MM.1S (cell line): ENCODE results near the gene POU3F3.

ENCODE experiments used
- DNase-seq: peaks from one replicate; pipeline ENCODE4 v3.0.0-alpha.2; 2015
- H2AFZ ChIP-seq: fragments of 300-600 bp; sonication (generic); 2 replicates; pipeline ENCODE4 v1.6.0; 2016; ENCODE audit warnings: antibody characterized with exemption, low read length
- H3F3A ChIP-seq: fragments of 300-600 bp; sonication (generic); 2 replicates; pipeline ENCODE4 v1.6.1; 2016; ENCODE audit warnings: mild to moderate bottlenecking, antibody characterized with exemption, low read length, moderate library complexity, mixed read lengths; ENCODE audit not compliant: insufficient read depth
- H3K27ac ChIP-seq: fragments of 300-600 bp; sonication (generic); 2 replicates; pipeline ENCODE4 v1.5.1; 2016; ENCODE audit warnings: mild to moderate bottlenecking, low read length
- H3K27me3 ChIP-seq: fragments of 300-600 bp; sonication (generic); replicated peaks from 2 replicates; pipeline ENCODE4 v1.6.0; 2016; ENCODE audit warnings: low read length; ENCODE audit not compliant: insufficient read depth
- H3K36me3 ChIP-seq: fragments of 300-600 bp; sonication (generic); replicated peaks from 2 replicates; pipeline ENCODE4 v1.6.1; 2016; ENCODE audit warnings: mild to moderate bottlenecking, low read length, mixed read lengths; ENCODE audit not compliant: insufficient read depth
- H3K4me1 ChIP-seq: fragments of 300-600 bp; sonication (generic); 2 replicates; pipeline ENCODE4 v1.6.1; 2016; ENCODE audit warnings: low read length, mixed read lengths
- H3K4me2 ChIP-seq: fragments of 300-600 bp; sonication (generic); 2 replicates; pipeline ENCODE4 v1.6.0; 2016; ENCODE audit warnings: low read depth, low read length
- H3K4me3 ChIP-seq: fragments of 300-600 bp; sonication (generic); 2 replicates; pipeline ENCODE4 v1.5.1; 2016; ENCODE audit warnings: low read length, mixed read lengths
- H3K79me2 ChIP-seq: fragments of 300-600 bp; sonication (generic); 2 replicates; pipeline ENCODE4 v1.6.1; 2016; ENCODE audit warnings: mixed run types, low read length, mixed read lengths
- H3K9ac ChIP-seq: fragments of 300-600 bp; sonication (generic); 2 replicates; pipeline ENCODE4 v1.6.1; 2016; ENCODE audit warnings: low read length, mixed read lengths
- H3K9me2 ChIP-seq: fragments of 300-600 bp; sonication (generic); replicated peaks from 2 replicates; pipeline ENCODE4 v1.6.1; 2016; ENCODE audit warnings: mild to moderate bottlenecking, low read length, mixed read lengths; ENCODE audit not compliant: insufficient read depth
- H3K9me3 ChIP-seq: fragments of 300-600 bp; sonication (generic); replicated peaks from 2 replicates; pipeline ENCODE4 v1.6.1; 2016; ENCODE audit warnings: mild to moderate bottlenecking, low read length, mixed read lengths; ENCODE audit not compliant: insufficient read depth
- H4K20me1 ChIP-seq: fragments of 300-600 bp; sonication (generic); 2 replicates; pipeline ENCODE4 v1.6.1; 2016; ENCODE audit warnings: mild to moderate bottlenecking, low read length, moderate library complexity, mixed read lengths; ENCODE audit not compliant: insufficient read depth
- EZH2 ChIP-seq: fragments of 300-600 bp; sonication (generic); optimal IDR thresholded peaks from 2 replicates; pipeline ENCODE3; 2017; ENCODE audit warnings: low read depth, mild to moderate bottlenecking, antibody characterized with exemption, low read length, mixed read lengths
- EZH2phosphoT487 ChIP-seq: fragments of 300-600 bp; sonication (generic); IDR thresholded peaks from 2 replicates; pipeline ENCODE4 v1.6.1; 2018; ENCODE audit warnings: antibody characterized with exemption, low read length
- TF ChIP-seq, protein P1 (sequence below): fragments of 300-600 bp; sonication (generic); IDR thresholded peaks from 2 replicates; pipeline ENCODE4 v1.5.1; 2016; ENCODE audit warnings: antibody characterized with exemption, low read length, mixed read lengths

POU3F3 gene

DNA sequence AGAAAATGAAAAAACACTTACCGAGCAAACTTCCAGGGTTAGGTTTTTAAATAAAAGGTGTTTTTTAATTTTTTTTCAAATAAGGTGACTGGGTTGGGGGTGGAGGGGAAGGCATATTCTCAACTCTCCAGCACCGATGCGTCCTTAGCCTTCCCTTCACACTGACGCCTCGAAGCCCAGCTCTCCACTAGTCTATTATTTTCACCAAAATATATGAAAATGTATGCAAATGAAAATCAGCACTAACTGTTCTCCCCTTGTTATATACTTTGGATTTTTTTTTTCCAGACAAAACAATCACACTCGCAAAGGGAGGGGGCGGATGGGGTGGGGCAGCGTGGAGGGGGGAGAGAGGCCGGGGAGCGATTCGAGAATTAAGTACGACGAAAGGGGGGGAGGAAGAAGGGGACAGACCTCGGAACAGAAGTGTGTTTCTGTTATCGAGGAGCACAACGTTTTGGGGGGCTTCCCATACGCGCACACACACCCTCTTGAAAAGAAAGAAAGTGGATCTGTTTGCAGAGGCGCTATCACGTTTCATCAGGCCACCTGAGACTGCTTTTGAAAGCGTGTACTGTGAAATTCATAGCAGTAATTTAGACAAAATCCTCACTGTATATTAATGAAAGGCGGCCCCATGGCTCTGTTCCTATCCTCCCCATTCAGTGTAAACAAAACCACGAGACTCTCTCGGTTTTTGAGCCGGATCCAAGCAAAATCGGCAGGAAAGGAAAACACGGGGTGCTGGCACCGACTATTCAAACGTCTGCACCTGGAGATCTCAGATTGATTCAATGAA is 2.4 kb upstream of the POU3F3 start:
- Histone ChIP-seq H3F3A (no peaks in the 10 kb centered on the region), H3K27ac (no peak overlapping the region), H4K20me1 (no peaks in the 10 kb centered on the region), H3K4me2 (peak overlapping the region; percentile 91), H3K36me3 (no peaks in the 10 kb centered on the region), H3K4me3 (peak overlapping the region; percentile 72), H2AFZ (no peak overlapping the region), H3K9ac (no peak overlapping the region), H3K9me2 (no peaks in the 10 kb centered on the region), H3K4me1 (no peaks in the 10 kb centered on the region), H3K79me2 (no peaks in the 10 kb centered on the region), H3K27me3 (peaks cover 16% of the 10 kb centered on the region), H3K9me3 (no peaks in the 10 kb centered on the region)
- no peak for DNase-seq
- TF ChIP-seq EZH2 (no peak), EZH2phosphoT487 (no peak)
- TF ChIP-seq, protein P1, sequence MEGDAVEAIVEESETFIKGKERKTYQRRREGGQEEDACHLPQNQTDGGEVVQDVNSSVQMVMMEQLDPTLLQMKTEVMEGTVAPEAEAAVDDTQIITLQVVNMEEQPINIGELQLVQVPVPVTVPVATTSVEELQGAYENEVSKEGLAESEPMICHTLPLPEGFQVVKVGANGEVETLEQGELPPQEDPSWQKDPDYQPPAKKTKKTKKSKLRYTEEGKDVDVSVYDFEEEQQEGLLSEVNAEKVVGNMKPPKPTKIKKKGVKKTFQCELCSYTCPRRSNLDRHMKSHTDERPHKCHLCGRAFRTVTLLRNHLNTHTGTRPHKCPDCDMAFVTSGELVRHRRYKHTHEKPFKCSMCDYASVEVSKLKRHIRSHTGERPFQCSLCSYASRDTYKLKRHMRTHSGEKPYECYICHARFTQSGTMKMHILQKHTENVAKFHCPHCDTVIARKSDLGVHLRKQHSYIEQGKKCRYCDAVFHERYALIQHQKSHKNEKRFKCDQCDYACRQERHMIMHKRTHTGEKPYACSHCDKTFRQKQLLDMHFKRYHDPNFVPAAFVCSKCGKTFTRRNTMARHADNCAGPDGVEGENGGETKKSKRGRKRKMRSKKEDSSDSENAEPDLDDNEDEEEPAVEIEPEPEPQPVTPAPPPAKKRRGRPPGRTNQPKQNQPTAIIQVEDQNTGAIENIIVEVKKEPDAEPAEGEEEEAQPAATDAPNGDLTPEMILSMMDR, result no peak

DNA sequence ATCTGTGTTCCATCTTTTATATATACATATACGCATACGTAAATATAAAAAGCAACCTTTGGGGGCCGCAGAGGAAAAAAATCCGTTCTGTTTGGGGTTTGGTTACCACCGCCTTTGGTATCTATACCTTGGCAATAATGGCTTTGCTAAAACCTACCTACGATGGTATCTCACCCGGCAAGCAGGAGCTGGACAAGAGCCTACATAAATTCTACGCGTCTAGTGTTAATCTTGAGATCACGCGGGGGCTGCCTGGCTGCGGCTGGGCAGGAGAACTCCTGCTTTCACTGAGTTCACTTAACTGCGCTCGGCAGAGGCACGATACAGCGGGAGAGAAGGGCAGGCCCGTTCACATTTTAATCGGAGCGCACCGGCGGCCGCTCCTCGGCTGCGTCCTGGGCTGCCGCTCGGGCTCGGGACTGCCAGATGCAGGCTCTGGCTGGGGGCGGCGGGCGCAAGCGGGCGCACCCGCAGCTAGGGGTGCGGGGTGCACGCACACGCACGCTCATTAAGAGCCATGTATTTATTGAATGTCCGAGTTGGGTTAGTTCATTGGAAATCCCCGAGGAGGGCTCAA is 1.7 kb upstream of the POU3F3 start:
- no peaks in the 10 kb centered on the region for H3K9me3 ChIP-seq
- H3K9me2 ChIP-seq, result no peaks in the 10 kb centered on the region
- TF ChIP-seq EZH2phosphoT487 (no peak), EZH2 (no peak)
- TF ChIP-seq, protein P1, result no peak
- H3F3A ChIP-seq, result no peaks in the 10 kb centered on the region
- H3K4me2 ChIP-seq, result peak overlapping the region; percentile 91
- no peak overlapping the region for H3K9ac ChIP-seq
- no peaks in the 10 kb centered on the region for H3K79me2 ChIP-seq
- no peaks in the 10 kb centered on the region for H3K36me3 ChIP-seq
- H4K20me1 ChIP-seq, result no peaks in the 10 kb centered on the region
- no peak overlapping the region for H3K27ac ChIP-seq
- peaks cover 16% of the 10 kb centered on the region for H3K27me3 ChIP-seq
- DNase-seq, result peak; percentile 51
- peak overlapping the region; percentile 72 for H3K4me3 ChIP-seq
- H3K4me1 ChIP-seq, result no peaks in the 10 kb centered on the region
- peak overlapping the region; percentile 36; the same call in 1 of the 2 replicates for H2AFZ ChIP-seq

DNA sequence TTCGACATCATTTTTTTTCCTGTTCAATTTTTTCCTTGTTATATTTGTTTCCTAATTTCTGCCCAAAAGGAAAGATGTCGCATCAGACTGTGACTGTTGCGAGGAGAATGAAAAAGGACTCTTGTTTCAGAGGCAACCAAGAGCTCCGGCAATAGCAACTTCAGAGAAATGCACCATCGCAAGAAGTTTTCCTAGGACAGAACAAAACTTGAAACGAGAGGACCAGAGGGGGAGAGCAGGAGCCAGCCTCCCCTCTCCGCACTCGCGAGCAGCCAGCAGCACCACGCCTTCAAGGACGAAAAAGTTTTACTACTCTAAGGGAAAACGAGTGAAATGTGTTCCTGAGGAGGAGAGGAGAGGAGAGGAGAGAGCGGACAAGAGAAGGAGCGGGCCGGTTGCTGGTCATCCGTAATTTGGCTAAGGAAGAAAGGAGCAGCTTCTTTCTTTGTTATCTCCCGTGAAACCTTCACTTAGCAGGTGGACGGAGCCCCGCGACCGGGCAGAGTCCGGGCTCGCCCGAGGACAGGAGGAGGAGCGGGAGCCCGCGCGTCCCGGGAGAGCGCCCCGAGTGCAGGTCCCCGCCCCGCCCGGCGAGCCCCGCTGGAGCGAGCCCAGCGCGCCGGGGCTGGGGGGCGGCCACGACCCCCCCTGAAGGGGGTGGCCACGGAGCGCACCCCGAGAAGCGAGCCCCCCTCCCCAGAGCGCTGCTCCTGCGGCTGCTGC is 744 bp downstream of the POU3F3 start:
- no peak for TF ChIP-seq EZH2phosphoT487
- no peak for TF ChIP-seq EZH2
- TF ChIP-seq, protein P1, result no peak
- no peak overlapping the region for H3K27ac ChIP-seq
- no peaks in the 10 kb centered on the region for H3K79me2 ChIP-seq
- no peaks in the 10 kb centered on the region for H4K20me1 ChIP-seq
- no peaks in the 10 kb centered on the region for H3K4me1 ChIP-seq
- peaks cover 16% of the 10 kb centered on the region for H3K27me3 ChIP-seq
- no peaks in the 10 kb centered on the region for H3F3A ChIP-seq
- H3K9me3 ChIP-seq, result no peaks in the 10 kb centered on the region
- no peaks in the 10 kb centered on the region for H3K36me3 ChIP-seq
- DNase-seq, result no peak
- no peak overlapping the region for H3K4me2 ChIP-seq
- no peak overlapping the region for H2AFZ ChIP-seq
- no peak overlapping the region for H3K9ac ChIP-seq
- no peaks in the 10 kb centered on the region for H3K9me2 ChIP-seq
- H3K4me3 ChIP-seq, result no peak overlapping the region
